ENCODE measurements around the gene ATP5F1A. TPM values are rescaled to one million over a fixed set of nuclear protein-coding genes. Genes with fewer than 3 reads are reported as not detected.
A peak's percentile ranks its signal among the peaks of the same experiment; 100 is the strongest.

Gene ATP5F1A
- total RNA-seq, 1 experiment from 2014 or later, result 625 TPM

- H3K79me2 ChIP-seq (ENCODE audit: insufficient read depth, low read length), result peaks cover 21% of the 10 kb centered on the region; the same call in 1 of the 2 replicates
- no peak overlapping the region for H4K5ac ChIP-seq (ENCODE audit: insufficient read length, low read depth, low read length)
- H4K8ac ChIP-seq (replicated peaks; ENCODE audit: insufficient read length, low read depth, low read length), result no peak overlapping the region
- Mint-ChIP-seq H3K36me3 (ENCODE audit: insufficient read depth in 1 of 3, low read depth in 3 of 3) (peaks cover 17 to 31% (median 22%) of the 10 kb centered on the region in 3 experiments; a peak in 6 of 7 replicates), H3K27ac (peak overlapping the region; percentile 94 to 98 (median 98)), H3K4me3 (peak overlapping the region; percentile 95 to 99), H3K27me3 (ENCODE audit: low read depth) (no peaks in the 10 kb centered on the region), H3K4me1 (peaks cover 17 to 21% of the 10 kb centered on the region in 2 experiments), H3K9me3 (no peaks in the 10 kb centered on the region)
- H3K23me2 ChIP-seq (ENCODE audit: insufficient read length, low read depth, low read length, poor library complexity, severe bottlenecking), result peaks cover 3% of the 10 kb centered on the region
- H2BK120ac ChIP-seq (ENCODE audit: low read depth, low read length, poor library complexity, severe bottlenecking), result peak overlapping the region; percentile 64
- peak overlapping the region; percentile 74 for H2AFZ ChIP-seq (ENCODE audit: low read length)
- no peak overlapping the region for H3K23ac ChIP-seq (ENCODE audit: insufficient read length, low read depth, low read length)
- no peak overlapping the region for H3K4ac ChIP-seq (ENCODE audit: low read depth, low read length)
- no peak overlapping the region for H2BK15ac ChIP-seq (ENCODE audit: low read depth, low read length)
- no peaks in the 10 kb centered on the region for H3K4me1 ChIP-seq (ENCODE audit: insufficient read depth, low read length)
- H2AK5ac ChIP-seq (ENCODE audit: insufficient read length, low read length), result no peak overlapping the region
- no peak overlapping the region for H4K91ac ChIP-seq (ENCODE audit: insufficient read length, low read depth, low read length)
- no peaks in the 10 kb centered on the region for H3K27me3 ChIP-seq (ENCODE audit: insufficient read depth, low read length)
- H3K4me2 ChIP-seq (ENCODE audit: insufficient read depth, insufficient read length, low read length), result peak overlapping the region; percentile 96
- no peak overlapping the region for H3K56ac ChIP-seq (ENCODE audit: insufficient read length, low read depth, low read length)
- no peaks in the 10 kb centered on the region for H3K79me1 ChIP-seq (ENCODE audit: insufficient read depth, low read depth, low read length, poor library complexity, severe bottlenecking)
- no peaks in the 10 kb centered on the region for H3K9me3 ChIP-seq (ENCODE audit: control insufficient read depth, low read depth, low read length)
- WGBS (ENCODE audit: extremely low coverage, insufficient read length, low lambda C conversion rate), result no CpG with 5 or more reads among the region's 16 CpGs
- H4K20me1 ChIP-seq (ENCODE audit: control insufficient read depth, insufficient read depth, insufficient read length), result no peaks in the 10 kb centered on the region
- no peak for DNase-seq
- H3T11ph ChIP-seq (ENCODE audit: low read length), result no peak overlapping the region
- TF ChIP-seq CTCF (conservative IDR thresholded peaks at IDR 0.05), result no peak
- no peak overlapping the region for H3K27ac ChIP-seq (ENCODE audit: insufficient read length, low read depth, low read length)
- H3K9ac ChIP-seq (ENCODE audit: extremely low read depth, insufficient read length, low read length), result peak overlapping the region; percentile 44
- no peak overlapping the region for H2BK5ac ChIP-seq (ENCODE audit: insufficient read length, low read length)
- peak overlapping the region; percentile 41 for H3K18ac ChIP-seq (ENCODE audit: insufficient read length, low read depth, low read length)
- no peak overlapping the region for H2BK20ac ChIP-seq (ENCODE audit: low read depth, low read length, poor library complexity, severe bottlenecking)
- H2BK12ac ChIP-seq (ENCODE audit: insufficient read length, low read depth, low read length), result no peak overlapping the region
- peak overlapping the region; percentile 69 for H3K14ac ChIP-seq (ENCODE audit: insufficient read depth, low read length)
These were observed 479 bp upstream of the ATP5F1A start for GRCh38 chr18:46098616-46098933.
